SK-N-SH (cell line): ENCODE measurements around the gene CTSA. TPM values are rescaled to one million over a fixed set of nuclear protein-coding genes. Genes with fewer than 3 reads are reported as not detected.

ENCODE experiments used
- CTCF ChIA-PET: fragments of 300-600, 350-600 bp; formaldehyde crosslinking; extraction: SDS; loops from one replicate; lab custom pipeline; 2021; lab: Yijun Ruan, JAX
- POLR2A ChIA-PET: fragments of 350-600 bp; sonication (Branson Sonifier 250); formaldehyde crosslinking; extraction: SDS; loops from one replicate; lab custom pipeline; 2020; ENCODE audit warnings: antibody characterized with exemption, inconsistent platforms; lab: Yijun Ruan, JAX
- DNase-seq: peaks from one replicate; pipeline ENCODE4 v3.0.0; 2012
- H2AFZ ChIP-seq: fragments of 200-600 bp; sonication (generic); 2 replicates; pipeline ENCODE4 v1.8.1; 2016; ENCODE audit warnings: antibody characterized with exemption, mild to moderate bottlenecking, low read depth
- H3F3A ChIP-seq: fragments of 200-600 bp; sonication (generic); replicated peaks from 2 replicates; pipeline ENCODE3; 2016; ENCODE audit warnings: antibody characterized with exemption, mild to moderate bottlenecking; ENCODE audit not compliant: insufficient read depth
- H3K27ac ChIP-seq, 2 experiments: fragments of 200-500 bp in 1 of 2; fragments of 200-600 bp in 1 of 2; sonication (Bioruptor generic) in 1 of 2; sonication (generic), shearing (Covaris generic) in 1 of 2; 2 replicates each; pipeline versions ENCODE4 v1.5.1 to v1.6.1; 2014 to 2016; ENCODE audit warnings: low read depth in 2 of 2, inconsistent platforms in 1 of 2, low read length in 1 of 2, mild to moderate bottlenecking in 1 of 2, mixed read lengths in 1 of 2
- H3K27me3 ChIP-seq: fragments of 200-600 bp; sonication (generic), shearing (Covaris generic); 2 replicates; pipeline ENCODE4 v1.6.1; 2016; ENCODE audit warnings: mixed run types; ENCODE audit not compliant: insufficient read depth
- H3K36me3 ChIP-seq, 2 experiments: fragments of 200-500 bp in 1 of 2; fragments of 200-600 bp in 1 of 2; sonication (Bioruptor generic) in 1 of 2; sonication (generic) in 1 of 2; replicated peaks in 1 of 2; 2 replicates each; pipeline versions ENCODE3 to v1.5.1; 2014 to 2016; ENCODE audit warnings: low read length in 1 of 2, mild to moderate bottlenecking in 1 of 2; ENCODE audit not compliant: insufficient read depth in 2 of 2, control insufficient read depth in 1 of 2
- H3K4me1 ChIP-seq, 2 experiments: fragments of 200-500 bp in 1 of 2; fragments of 200-600 bp in 1 of 2; sonication (Bioruptor generic) in 1 of 2; sonication (generic), shearing (Covaris generic) in 1 of 2; 2 replicates each; pipeline versions ENCODE4 v1.5.1 to v1.6.1; 2014 to 2016; ENCODE audit warnings: low read depth in 1 of 2, low read length in 1 of 2, mixed run types in 1 of 2; ENCODE audit not compliant: insufficient read depth in 2 of 2, control insufficient read depth in 1 of 2
- H3K4me2 ChIP-seq: fragments of 200-600 bp; sonication (generic), shearing (Covaris generic); 2 replicates; pipeline ENCODE4 v1.6.1; 2017; ENCODE audit warnings: mixed run types
- H3K4me3 ChIP-seq, 2 experiments: fragments of 200-500 bp in 1 of 2; fragments of 200-600 bp in 1 of 2; sonication (Bioruptor generic) in 1 of 2; sonication (generic), shearing (Covaris generic) in 1 of 2; 2 replicates each; pipeline versions ENCODE4 v1.5.1 to v1.8.1; 2014 to 2016; ENCODE audit warnings: low read depth in 2 of 2, inconsistent platforms in 1 of 2, low read length in 1 of 2, mild to moderate bottlenecking in 1 of 2, mixed read lengths in 1 of 2, moderate library complexity in 1 of 2
- H3K79me2 ChIP-seq: fragments of 200-600 bp; sonication (generic); 2 replicates; pipeline ENCODE4 v1.8.1; 2017; ENCODE audit warnings: mild to moderate bottlenecking; ENCODE audit not compliant: insufficient read depth
- H3K9ac ChIP-seq: fragments of 200-600 bp; sonication (generic); 2 replicates; pipeline ENCODE4 v1.6.1; 2017; ENCODE audit warnings: mixed run types
- H3K9me2 ChIP-seq: fragments of 200-600 bp; sonication (generic); 2 replicates; pipeline ENCODE4 v1.6.1; 2017; ENCODE audit warnings: mixed run types
- H3K9me3 ChIP-seq: fragments of 200-600 bp; sonication (generic); 2 replicates; pipeline ENCODE4 v1.6.1; 2017; ENCODE audit warnings: mixed run types, mild to moderate bottlenecking, moderate library complexity
- H4K20me1 ChIP-seq: fragments of 200-600 bp; sonication (generic); 2 replicates; pipeline ENCODE4 v1.6.1; 2017; ENCODE audit warnings: mild to moderate bottlenecking, mixed run types; ENCODE audit not compliant: insufficient read depth
- ELF1 ChIP-seq: IDR thresholded peaks from 2 replicates; pipeline ENCODE4 v1.4.0; 2012
- GATA2 ChIP-seq: sonication (generic); formaldehyde crosslinking; IDR thresholded peaks from 2 replicates; pipeline ENCODE4 v1.5.0; 2020; ENCODE audit warnings: mild to moderate bottlenecking, missing genetic modification reagents
- JUND ChIP-seq: IDR thresholded peaks from 2 replicates; pipeline ENCODE4 v1.4.0; 2012
- MEF2A ChIP-seq: IDR thresholded peaks from 2 replicates; pipeline ENCODE4 v1.4.0; 2012; ENCODE audit warnings: low read depth, borderline replicate concordance
- NFIC ChIP-seq: IDR thresholded peaks from 2 replicates; pipeline ENCODE4 v1.4.0; 2012; ENCODE audit warnings: borderline replicate concordance
- NRF1 ChIP-seq: IDR thresholded peaks from 2 replicates; pipeline ENCODE4 v1.6.1; 2012; ENCODE audit warnings: low read depth, mild to moderate bottlenecking, low read length
- POLR2AphosphoS5 ChIP-seq: IDR thresholded peaks from 2 replicates; pipeline ENCODE4 v1.6.1; 2012; ENCODE audit warnings: low read depth, low read length
- RAD21 ChIP-seq: IDR thresholded peaks from 2 replicates; pipeline ENCODE4 v1.6.1; 2012; ENCODE audit warnings: mild to moderate bottlenecking, low read length
- RFX5 ChIP-seq: IDR thresholded peaks from 2 replicates; pipeline ENCODE4 v1.6.1; 2012; ENCODE audit warnings: mild to moderate bottlenecking, improper control_type of control experiment, low read length
- SMC3 ChIP-seq: IDR thresholded peaks from 2 replicates; pipeline ENCODE4 v1.6.1; 2012; ENCODE audit warnings: low read depth, low read length, improper control_type of control experiment
- TEAD4 ChIP-seq: IDR thresholded peaks from 2 replicates; pipeline ENCODE4 v1.4.0; 2012; ENCODE audit warnings: mild to moderate bottlenecking, borderline replicate concordance; ENCODE audit not compliant: insufficient read depth
- WGBS: methylation state at CpG from one replicate; pipeline ENCODE4 v1.1.6; 2017; ENCODE audit warnings: low lambda C conversion rate; 5-methylcytosine and 5-hydroxymethylcytosine counted together
- polyA plus RNA-seq, 3 experiments: library from polyadenylated mRNA; depleted of rRNA; stranded (reverse); fragments of >200 nt; gene quantifications; 2 replicates each; pipeline ENCODE4 v1.2.3, GENCODE V29; 2012
- TF ChIP-seq, protein P1 (sequence below): IDR thresholded peaks from 2 replicates; pipeline ENCODE4; 2012
- TF ChIP-seq, protein P2 (sequence below): IDR thresholded peaks from 2 replicates; pipeline ENCODE4 v1.6.1; 2012; ENCODE audit warnings: mild to moderate bottlenecking, low read depth, low read length, moderate library complexity
- TF ChIP-seq, protein P3 (sequence below): IDR thresholded peaks from 2 replicates; pipeline ENCODE4 v1.4.0; 2012; ENCODE audit warnings: low read depth

Gene CTSA
- polyA plus RNA-seq, 1 of the 3 experiments (the other 2 are of a cell fraction) = 338 TPM

DNA sequence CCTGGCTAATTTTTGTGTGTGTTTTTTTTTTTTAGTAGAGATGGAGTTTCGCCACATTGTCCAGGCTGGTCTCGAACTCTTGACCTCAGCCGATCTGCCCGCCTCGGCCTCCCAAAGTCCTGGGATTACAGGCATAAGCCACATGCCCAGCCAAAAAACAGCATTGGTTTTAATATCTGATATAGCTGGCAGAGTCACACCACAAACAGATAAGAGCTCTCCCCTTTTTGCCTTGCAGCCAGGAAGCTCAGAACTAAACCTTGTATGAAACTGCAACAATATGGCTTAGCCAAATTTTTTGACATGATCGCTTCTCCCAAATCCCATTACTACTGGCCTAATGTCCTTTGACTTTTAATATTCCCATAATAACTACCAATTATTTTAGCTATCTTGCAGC is 38.8 kb upstream of the CTSA start:
- Histone ChIP-seq H4K20me1 (no peaks in the 10 kb centered on the region), H3K4me2 (no peak overlapping the region), H3F3A (peaks cover 3% of the 10 kb centered on the region), H3K4me1 (peaks cover 8% of the 10 kb centered on the region in 2 experiments; a peak in 2 of 4 replicates), H3K4me3 (no peak overlapping the region), H3K9ac (no peak overlapping the region), H3K9me3 (no peaks in the 10 kb centered on the region), H3K79me2 (peaks cover 29% of the 10 kb centered on the region), H3K36me3 (peaks cover 12 to 20% of the 10 kb centered on the region in 2 experiments), H2AFZ (no peak overlapping the region), H3K27me3 (no peaks in the 10 kb centered on the region), H3K9me2 (no peaks in the 10 kb centered on the region), H3K27ac (no peak overlapping the region)
- TF ChIP-seq TEAD4 = no peak
- TF ChIP-seq, protein P1, sequence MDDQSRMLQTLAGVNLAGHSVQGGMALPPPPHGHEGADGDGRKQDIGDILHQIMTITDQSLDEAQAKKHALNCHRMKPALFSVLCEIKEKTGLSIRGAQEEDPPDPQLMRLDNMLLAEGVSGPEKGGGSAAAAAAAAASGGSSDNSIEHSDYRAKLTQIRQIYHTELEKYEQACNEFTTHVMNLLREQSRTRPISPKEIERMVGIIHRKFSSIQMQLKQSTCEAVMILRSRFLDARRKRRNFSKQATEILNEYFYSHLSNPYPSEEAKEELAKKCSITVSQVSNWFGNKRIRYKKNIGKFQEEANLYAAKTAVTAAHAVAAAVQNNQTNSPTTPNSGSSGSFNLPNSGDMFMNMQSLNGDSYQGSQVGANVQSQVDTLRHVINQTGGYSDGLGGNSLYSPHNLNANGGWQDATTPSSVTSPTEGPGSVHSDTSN = no peak
- no peak for TF ChIP-seq GATA2 (CRISPR knock-in tag)
- TF ChIP-seq MEF2A = no peak
- no peak for TF ChIP-seq SMC3
- TF ChIP-seq, protein P2, sequence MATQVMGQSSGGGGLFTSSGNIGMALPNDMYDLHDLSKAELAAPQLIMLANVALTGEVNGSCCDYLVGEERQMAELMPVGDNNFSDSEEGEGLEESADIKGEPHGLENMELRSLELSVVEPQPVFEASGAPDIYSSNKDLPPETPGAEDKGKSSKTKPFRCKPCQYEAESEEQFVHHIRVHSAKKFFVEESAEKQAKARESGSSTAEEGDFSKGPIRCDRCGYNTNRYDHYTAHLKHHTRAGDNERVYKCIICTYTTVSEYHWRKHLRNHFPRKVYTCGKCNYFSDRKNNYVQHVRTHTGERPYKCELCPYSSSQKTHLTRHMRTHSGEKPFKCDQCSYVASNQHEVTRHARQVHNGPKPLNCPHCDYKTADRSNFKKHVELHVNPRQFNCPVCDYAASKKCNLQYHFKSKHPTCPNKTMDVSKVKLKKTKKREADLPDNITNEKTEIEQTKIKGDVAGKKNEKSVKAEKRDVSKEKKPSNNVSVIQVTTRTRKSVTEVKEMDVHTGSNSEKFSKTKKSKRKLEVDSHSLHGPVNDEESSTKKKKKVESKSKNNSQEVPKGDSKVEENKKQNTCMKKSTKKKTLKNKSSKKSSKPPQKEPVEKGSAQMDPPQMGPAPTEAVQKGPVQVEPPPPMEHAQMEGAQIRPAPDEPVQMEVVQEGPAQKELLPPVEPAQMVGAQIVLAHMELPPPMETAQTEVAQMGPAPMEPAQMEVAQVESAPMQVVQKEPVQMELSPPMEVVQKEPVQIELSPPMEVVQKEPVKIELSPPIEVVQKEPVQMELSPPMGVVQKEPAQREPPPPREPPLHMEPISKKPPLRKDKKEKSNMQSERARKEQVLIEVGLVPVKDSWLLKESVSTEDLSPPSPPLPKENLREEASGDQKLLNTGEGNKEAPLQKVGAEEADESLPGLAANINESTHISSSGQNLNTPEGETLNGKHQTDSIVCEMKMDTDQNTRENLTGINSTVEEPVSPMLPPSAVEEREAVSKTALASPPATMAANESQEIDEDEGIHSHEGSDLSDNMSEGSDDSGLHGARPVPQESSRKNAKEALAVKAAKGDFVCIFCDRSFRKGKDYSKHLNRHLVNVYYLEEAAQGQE = no peak
- no peak for TF ChIP-seq NFIC
- no peak for TF ChIP-seq ELF1
- no peak for TF ChIP-seq RAD21
- no peak for TF ChIP-seq POLR2AphosphoS5
- TF ChIP-seq, protein P3, sequence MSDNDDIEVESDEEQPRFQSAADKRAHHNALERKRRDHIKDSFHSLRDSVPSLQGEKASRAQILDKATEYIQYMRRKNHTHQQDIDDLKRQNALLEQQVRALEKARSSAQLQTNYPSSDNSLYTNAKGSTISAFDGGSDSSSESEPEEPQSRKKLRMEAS = no peak
- no peak for DNase-seq
- CTCF ChIA-PET = interaction anchor here (1.0 to 1.6 kb wide), 3 partner anchors 10 to 18 kb away, joined by 3 to 6 read pairs (median 4); no protein-coding TSS in a partner anchor
- POLR2A ChIA-PET = interaction anchor here (0.7 kb wide), 1 partner anchor 117 kb away, joined by 3 read pairs; no protein-coding TSS in a partner anchor
- 100% methylated on average over 6 of the region's 6 CpGs for WGBS

DNA sequence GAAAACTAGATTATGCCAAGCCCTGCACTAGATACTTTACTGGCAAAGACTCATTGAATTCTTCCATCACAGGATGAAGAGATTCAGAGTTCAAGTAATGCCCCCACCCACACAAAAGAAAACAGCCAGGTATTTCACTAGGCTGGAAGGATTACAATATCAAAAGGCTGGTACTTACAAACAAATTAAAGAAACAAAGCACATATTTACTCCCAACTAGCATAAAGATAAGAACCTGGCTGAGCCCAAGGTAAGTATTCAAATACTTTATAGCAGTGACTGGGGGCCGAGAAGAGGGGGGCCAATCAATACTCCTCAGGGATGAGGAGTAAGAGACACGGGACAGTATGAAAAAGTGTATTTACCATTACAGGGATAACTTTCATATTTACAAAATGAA is 37.7 kb upstream of the CTSA start:
- peaks cover 9 to 14% of the 10 kb centered on the region in 2 experiments for H3K36me3 ChIP-seq
- DNase-seq = no peak
- H3K27me3 ChIP-seq = no peaks in the 10 kb centered on the region
- ChIA-PET CTCF (interaction anchor here (0.8 kb wide), 1 partner anchor 12 kb away, joined by 3 read pairs; no protein-coding TSS in a partner anchor), POLR2A (no interaction called here)
- H2AFZ ChIP-seq = no peak overlapping the region
- no peak overlapping the region for H3K27ac ChIP-seq
- TF ChIP-seq, protein P3 = no peak
- TF ChIP-seq, protein P2 = no peak
- TF ChIP-seq RFX5 (no peak), JUND (no peak), NRF1 (no peak), NFIC (no peak)
- H4K20me1 ChIP-seq = no peaks in the 10 kb centered on the region
- no peaks in the 10 kb centered on the region for H3K9me2 ChIP-seq
- H3K79me2 ChIP-seq = peaks cover 31% of the 10 kb centered on the region
- H3K4me2 ChIP-seq = no peak overlapping the region
- H3K4me1 ChIP-seq = peaks cover 8 to 13% of the 10 kb centered on the region in 2 experiments; a peak in 2 of 4 replicates
- 87% methylated on average over 2 of the region's 2 CpGs for WGBS
- no peak overlapping the region for H3K4me3 ChIP-seq
- no peak overlapping the region for H3K9ac ChIP-seq
- H3F3A ChIP-seq = peaks cover 3% of the 10 kb centered on the region
- no peaks in the 10 kb centered on the region for H3K9me3 ChIP-seq
